ENCODE data around the gene PIK3C2G.

The PIK3C2G gene

GRCh38 chr12:18562531-18562930 is 301.2 kb downstream of the PIK3C2G start:
- H3K27me3 ChIP-seq (ENCODE audit: insufficient read depth, low read depth) = no peaks in the 10 kb centered on the region
- H4K20me1 ChIP-seq (ENCODE audit: insufficient read depth) = no peaks in the 10 kb centered on the region
- no peak overlapping the region for H3K4me3 ChIP-seq (IDR thresholded peaks at IDR 0.05; ENCODE audit: insufficient read depth, low read depth, low read length)
- no peaks in the 10 kb centered on the region for H3K4me1 ChIP-seq (ENCODE audit: low read depth, poor library complexity, severe bottlenecking)
- no peak for TF ChIP-seq CTCF (conservative IDR thresholded peaks at IDR 0.05; ENCODE audit: low read depth, low read length)
- H3K27ac ChIP-seq = no peak overlapping the region
- H3K79me2 ChIP-seq (ENCODE audit: insufficient read depth, low read depth) = no peaks in the 10 kb centered on the region
- H3K4me2 ChIP-seq = no peak overlapping the region
- no peak overlapping the region for H3K9ac ChIP-seq
- H2AFZ ChIP-seq (ENCODE audit: low read depth) = no peak overlapping the region
- H3K36me3 ChIP-seq (ENCODE audit: insufficient read depth) = no peaks in the 10 kb centered on the region

GRCh38 chr12:18564306-18564705 is 303.0 kb downstream of the PIK3C2G start:
- no peak overlapping the region for H2AFZ ChIP-seq (ENCODE audit: low read depth)
- H3K4me2 ChIP-seq = no peak overlapping the region
- H3K4me1 ChIP-seq (ENCODE audit: low read depth, poor library complexity, severe bottlenecking) = no peaks in the 10 kb centered on the region
- no peak overlapping the region for H3K9ac ChIP-seq
- no peaks in the 10 kb centered on the region for H3K27me3 ChIP-seq (ENCODE audit: insufficient read depth, low read depth)
- TF ChIP-seq CTCF (conservative IDR thresholded peaks at IDR 0.05; ENCODE audit: low read depth, low read length) = no peak
- H3K36me3 ChIP-seq (ENCODE audit: insufficient read depth) = no peaks in the 10 kb centered on the region
- no peaks in the 10 kb centered on the region for H4K20me1 ChIP-seq (ENCODE audit: insufficient read depth)
- H3K27ac ChIP-seq = no peak overlapping the region
- no peak overlapping the region for H3K4me3 ChIP-seq (IDR thresholded peaks at IDR 0.05; ENCODE audit: insufficient read depth, low read depth, low read length)
- H3K79me2 ChIP-seq (ENCODE audit: insufficient read depth, low read depth) = no peaks in the 10 kb centered on the region

- Histone ChIP-seq H3K27me3 (ENCODE audit: insufficient read depth, low read depth) (no peaks in the 10 kb centered on the region), H3K4me2 (no peak overlapping the region), H3K9ac (no peak overlapping the region), H4K20me1 (ENCODE audit: insufficient read depth) (no peaks in the 10 kb centered on the region), H3K79me2 (ENCODE audit: insufficient read depth, low read depth) (no peaks in the 10 kb centered on the region), H3K27ac (no peak overlapping the region), H3K4me1 (ENCODE audit: low read depth, poor library complexity, severe bottlenecking) (no peaks in the 10 kb centered on the region), H2AFZ (ENCODE audit: low read depth) (no peak overlapping the region), H3K36me3 (ENCODE audit: insufficient read depth) (no peaks in the 10 kb centered on the region), H3K4me3 (IDR thresholded peaks at IDR 0.05; ENCODE audit: insufficient read depth, low read depth, low read length) (no peak overlapping the region)
- no peak for TF ChIP-seq CTCF (conservative IDR thresholded peaks at IDR 0.05; ENCODE audit: low read depth, low read length)
Observed at GRCh38 chr12:18567787-18568186, 306.5 kb downstream of the PIK3C2G start.

- TF ChIP-seq CTCF (conservative IDR thresholded peaks at IDR 0.05; ENCODE audit: low read depth, low read length) = no peak
- no peak overlapping the region for H3K4me2 ChIP-seq
Observed at GRCh38 chr12:18570543-18570942, 309.2 kb downstream of the PIK3C2G start.

More at GRCh38 chr12:18570543-18570942, 309.2 kb downstream of the PIK3C2G start:
- H2AFZ ChIP-seq (ENCODE audit: low read depth) = no peak overlapping the region
- H3K27ac ChIP-seq = no peak overlapping the region
- H4K20me1 ChIP-seq (ENCODE audit: insufficient read depth) = no peaks in the 10 kb centered on the region
- no peak overlapping the region for H3K9ac ChIP-seq
- no peak overlapping the region for H3K4me3 ChIP-seq (IDR thresholded peaks at IDR 0.05; ENCODE audit: insufficient read depth, low read depth, low read length)
- H3K36me3 ChIP-seq (ENCODE audit: insufficient read depth) = no peaks in the 10 kb centered on the region
- no peaks in the 10 kb centered on the region for H3K4me1 ChIP-seq (ENCODE audit: low read depth, poor library complexity, severe bottlenecking)
- no peaks in the 10 kb centered on the region for H3K79me2 ChIP-seq (ENCODE audit: insufficient read depth, low read depth)
- H3K27me3 ChIP-seq (ENCODE audit: insufficient read depth, low read depth) = no peaks in the 10 kb centered on the region

Data from KMS-11 (cell line).